Measurements from ENCODE around the gene TDP2.

TDP2 gene, protein sequence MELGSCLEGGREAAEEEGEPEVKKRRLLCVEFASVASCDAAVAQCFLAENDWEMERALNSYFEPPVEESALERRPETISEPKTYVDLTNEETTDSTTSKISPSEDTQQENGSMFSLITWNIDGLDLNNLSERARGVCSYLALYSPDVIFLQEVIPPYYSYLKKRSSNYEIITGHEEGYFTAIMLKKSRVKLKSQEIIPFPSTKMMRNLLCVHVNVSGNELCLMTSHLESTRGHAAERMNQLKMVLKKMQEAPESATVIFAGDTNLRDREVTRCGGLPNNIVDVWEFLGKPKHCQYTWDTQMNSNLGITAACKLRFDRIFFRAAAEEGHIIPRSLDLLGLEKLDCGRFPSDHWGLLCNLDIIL

DNA sequence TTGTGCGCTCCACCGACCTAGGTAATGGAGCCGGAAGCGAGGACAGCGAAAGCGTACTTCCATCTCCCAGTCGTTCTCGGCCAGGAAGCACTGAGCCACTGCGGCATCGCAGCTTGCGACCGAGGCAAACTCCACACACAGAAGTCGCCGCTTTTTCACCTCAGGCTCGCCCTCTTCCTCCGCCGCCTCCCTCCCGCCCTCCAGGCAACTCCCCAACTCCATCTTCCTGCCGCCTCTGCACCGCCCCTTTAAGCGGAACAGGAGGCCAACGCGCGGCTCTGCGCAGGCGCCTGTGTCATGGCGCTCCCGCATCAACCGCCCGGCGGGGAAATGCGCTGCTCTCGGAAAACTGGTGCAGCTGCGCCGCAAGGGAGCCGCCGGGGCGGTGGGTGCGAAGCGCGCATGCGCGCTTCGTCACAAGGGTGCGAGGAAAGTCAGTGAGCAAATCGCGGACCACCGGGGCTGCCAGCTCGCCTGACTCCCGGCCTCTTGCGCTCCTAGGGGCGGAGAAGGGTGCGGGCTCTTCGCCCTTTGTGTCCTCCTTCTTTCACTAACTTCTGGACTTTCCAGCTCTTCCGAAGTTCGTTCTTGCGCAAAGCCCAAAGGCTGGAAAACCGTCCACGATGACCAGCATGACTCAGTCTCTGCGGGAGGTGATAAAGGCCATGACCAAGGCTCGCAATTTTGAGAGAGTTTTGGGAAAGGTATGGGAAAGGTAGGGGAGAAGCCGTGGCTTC lies at the start of gene TDP2, which contains the start of gene ACOT13:
TDP2 (minus strand) TSS at position 259 of the 737 bp plus-strand sequence; CDS start at position 222, 37 bp downstream.
ACOT13 (plus strand) TSS at position 437 of the 737 bp plus-strand sequence; CDS start at position 624, 187 bp downstream.
- peak; percentile 78 for DNase-seq (ENCODE audit: low read depth)
- peak within 1 kb of the TSS; percentile 93 for H3K4me3 ChIP-seq (ENCODE audit: control insufficient read depth, low read depth, low read length)
- TF ChIP-seq, protein P1, sequence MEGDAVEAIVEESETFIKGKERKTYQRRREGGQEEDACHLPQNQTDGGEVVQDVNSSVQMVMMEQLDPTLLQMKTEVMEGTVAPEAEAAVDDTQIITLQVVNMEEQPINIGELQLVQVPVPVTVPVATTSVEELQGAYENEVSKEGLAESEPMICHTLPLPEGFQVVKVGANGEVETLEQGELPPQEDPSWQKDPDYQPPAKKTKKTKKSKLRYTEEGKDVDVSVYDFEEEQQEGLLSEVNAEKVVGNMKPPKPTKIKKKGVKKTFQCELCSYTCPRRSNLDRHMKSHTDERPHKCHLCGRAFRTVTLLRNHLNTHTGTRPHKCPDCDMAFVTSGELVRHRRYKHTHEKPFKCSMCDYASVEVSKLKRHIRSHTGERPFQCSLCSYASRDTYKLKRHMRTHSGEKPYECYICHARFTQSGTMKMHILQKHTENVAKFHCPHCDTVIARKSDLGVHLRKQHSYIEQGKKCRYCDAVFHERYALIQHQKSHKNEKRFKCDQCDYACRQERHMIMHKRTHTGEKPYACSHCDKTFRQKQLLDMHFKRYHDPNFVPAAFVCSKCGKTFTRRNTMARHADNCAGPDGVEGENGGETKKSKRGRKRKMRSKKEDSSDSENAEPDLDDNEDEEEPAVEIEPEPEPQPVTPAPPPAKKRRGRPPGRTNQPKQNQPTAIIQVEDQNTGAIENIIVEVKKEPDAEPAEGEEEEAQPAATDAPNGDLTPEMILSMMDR (IDR thresholded peaks at IDR 0.05; ENCODE audit: control insufficient read depth, insufficient read depth, low read depth, low read length, missing control alignments), result peak; percentile 58

DNA sequence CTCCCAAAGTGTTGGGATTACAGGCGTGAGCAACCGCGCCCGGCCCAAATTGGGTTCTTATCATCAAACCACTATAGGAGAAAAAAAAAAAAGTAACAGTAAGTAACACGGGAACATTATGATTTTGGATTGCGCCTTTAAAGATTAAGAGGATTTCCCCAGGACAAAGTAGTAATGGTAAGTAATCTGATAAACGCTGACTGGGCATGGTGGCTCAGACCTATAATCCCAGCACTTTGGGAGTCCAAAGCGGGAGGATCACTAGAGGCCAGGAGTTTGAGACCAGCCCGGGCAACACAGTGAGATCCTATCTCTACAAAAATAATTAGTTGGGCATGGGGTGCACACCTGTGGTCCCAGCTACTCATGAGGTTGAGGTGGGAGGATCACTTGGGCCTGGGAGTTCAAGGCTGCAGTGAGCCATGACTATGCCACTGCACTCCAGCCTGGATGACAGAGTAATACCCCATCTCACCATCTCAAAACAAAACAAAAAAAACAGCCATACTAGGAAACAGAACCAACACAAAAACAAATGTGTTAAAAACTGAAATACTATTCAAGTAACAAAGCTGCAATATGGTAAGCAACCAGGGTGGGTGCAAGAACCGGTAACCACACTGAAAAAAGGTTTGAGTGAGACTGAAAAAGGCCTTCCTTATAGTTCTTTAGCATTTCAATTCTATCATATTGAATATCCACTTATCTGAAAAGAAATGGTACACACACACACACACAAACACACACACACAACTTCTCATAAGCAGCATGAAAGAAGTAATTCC lies 44.0 kb upstream of the TDP2 start:
- no peak for DNase-seq (ENCODE audit: low read depth)
- no peak overlapping the region for H3K4me3 ChIP-seq (ENCODE audit: control insufficient read depth, low read depth, low read length)
- TF ChIP-seq, protein P1 (IDR thresholded peaks at IDR 0.05; ENCODE audit: control insufficient read depth, insufficient read depth, low read depth, low read length, missing control alignments), result no peak

GRCh38 chr6:24709014-24709711 lies 42.5 kb upstream of the TDP2 start:
- TF ChIP-seq, protein P1 (IDR thresholded peaks at IDR 0.05; ENCODE audit: control insufficient read depth, insufficient read depth, low read depth, low read length, missing control alignments), result no peak
- no peak overlapping the region for H3K4me3 ChIP-seq (ENCODE audit: control insufficient read depth, low read depth, low read length)
- no peak for DNase-seq (ENCODE audit: low read depth)

DNA sequence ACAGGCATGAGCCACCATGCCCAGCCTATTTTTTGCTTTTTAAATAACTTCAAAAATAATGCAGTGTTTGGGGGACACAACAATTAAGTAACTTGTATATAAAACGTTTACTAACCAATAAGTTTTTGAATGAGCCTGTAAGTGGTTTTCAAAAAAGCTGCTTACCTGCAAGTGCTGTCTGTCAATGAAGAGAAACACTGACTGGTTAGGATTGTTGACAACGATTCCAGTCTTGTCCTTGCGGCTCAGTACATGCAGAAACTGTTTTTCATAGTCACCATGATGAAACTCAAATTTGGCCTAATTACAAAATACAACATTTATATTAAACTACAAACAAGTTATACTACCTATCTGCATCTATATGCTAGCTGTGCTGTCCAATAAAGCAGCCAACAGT lies 41.9 kb upstream of the TDP2 start:
- TF ChIP-seq, protein P1 (IDR thresholded peaks at IDR 0.05; ENCODE audit: control insufficient read depth, insufficient read depth, low read depth, low read length, missing control alignments), result no peak
- DNase-seq (ENCODE audit: low read depth), result no peak
- no peak overlapping the region for H3K4me3 ChIP-seq (ENCODE audit: control insufficient read depth, low read depth, low read length)

GRCh38 chr6:24704468-24704867 lies 37.8 kb upstream of the TDP2 start:
- TF ChIP-seq, protein P1 (IDR thresholded peaks at IDR 0.05; ENCODE audit: control insufficient read depth, insufficient read depth, low read depth, low read length, missing control alignments), result no peak
- no peak overlapping the region for H3K4me3 ChIP-seq (ENCODE audit: control insufficient read depth, low read depth, low read length)
- DNase-seq (ENCODE audit: low read depth), result no peak
